Mammary epithelial cell (primary cell): Measurements from ENCODE around the gene SUGP1.

ENCODE experiments used
- CTCF ChIP-seq, 2 donors: IDR thresholded peaks in 1 of 2; conservative IDR thresholded peaks in 1 of 2; 2 replicates each; pipeline ENCODE4 v1.5.1; 2011 to 2012; ENCODE audit warnings: inconsistent platforms in 2 of 2, low read length in 2 of 2, mild to moderate bottlenecking in 2 of 2, control low read depth in 1 of 2, low read depth in 1 of 2; ENCODE audit not compliant: insufficient read depth in 1 of 2; ENCODE audit errors: extremely low read depth in 1 of 2
- EZH2 ChIP-seq: IDR thresholded peaks from 2 replicates; pipeline ENCODE4 v1.6.1; 2012; ENCODE audit warnings: low read length, inconsistent platforms, borderline replicate concordance

GRCh38 chr19:19348266-19348665 is 28.0 kb upstream of the SUGP1 start:
- TF ChIP-seq CTCF (conservative IDR thresholded peaks at IDR 0.05 in 1 of 2, IDR thresholded peaks at IDR 0.05 in 1 of 2; ENCODE audit: extremely low read depth in 1 of 2, insufficient read depth in 1 of 2, low read depth in 1 of 2, low read length in 2 of 2) (no peak), EZH2 (no peak)
